GM23248 (cell line): Measurements from ENCODE around the gene GRPEL1. TPM values are rescaled to one million over a fixed set of nuclear protein-coding genes. Genes with fewer than 3 reads are reported as not detected.

Experiments used
- DNase-seq: peaks from one replicate; pipeline ENCODE4 v3.0.0-alpha.2; 2015
- H2AFZ ChIP-seq: fragments of 200-600 bp; sonication (generic); 2 replicates; pipeline ENCODE4 v1.6.1; 2016; ENCODE audit warnings: antibody characterized with exemption
- H3F3A ChIP-seq: fragments of 200-600 bp; sonication (generic); 2 replicates; pipeline ENCODE4 v1.6.1; 2016; ENCODE audit warnings: mild to moderate bottlenecking, antibody characterized with exemption, mixed run types; ENCODE audit not compliant: insufficient read depth
- H3K27ac ChIP-seq: fragments of 200-600 bp; sonication (generic); 2 replicates; pipeline ENCODE4 v1.5.1; 2016; ENCODE audit warnings: mild to moderate bottlenecking
- H3K27me3 ChIP-seq: fragments of 200-600 bp; sonication (generic); replicated peaks from 2 replicates; pipeline ENCODE4 v1.6.1; 2016; ENCODE audit warnings: mild to moderate bottlenecking; ENCODE audit not compliant: insufficient read depth
- H3K36me3 ChIP-seq: fragments of 200-600 bp; sonication (generic); 2 replicates; pipeline ENCODE4 v1.6.1; 2016; ENCODE audit warnings: low read depth, mild to moderate bottlenecking
- H3K4me1 ChIP-seq: fragments of 200-600 bp; sonication (generic); 2 replicates; pipeline ENCODE4 v1.6.1; 2016; ENCODE audit warnings: mild to moderate bottlenecking; ENCODE audit not compliant: insufficient read depth
- H3K4me2 ChIP-seq: fragments of 200-600 bp; sonication (generic); one replicate; pipeline ENCODE4 v1.6.1; 2016; ENCODE audit warnings: mild to moderate bottlenecking; ENCODE audit not compliant: unreplicated experiment
- H3K4me3 ChIP-seq: fragments of 200-600 bp; sonication (generic); 2 replicates; pipeline ENCODE4 v1.5.1; 2016; ENCODE audit warnings: mild to moderate bottlenecking
- H3K79me2 ChIP-seq: fragments of 200-600 bp; sonication (generic); 2 replicates; pipeline ENCODE4 v1.6.1; 2016; ENCODE audit warnings: mild to moderate bottlenecking; ENCODE audit not compliant: insufficient read depth
- H3K9ac ChIP-seq: fragments of 200-600 bp; sonication (generic); 2 replicates; pipeline ENCODE4 v1.6.1; 2016; ENCODE audit warnings: mild to moderate bottlenecking
- H3K9me2 ChIP-seq: fragments of 200-600 bp; sonication (generic); 2 replicates; pipeline ENCODE4 v1.6.1; 2016; ENCODE audit warnings: mixed run types, mild to moderate bottlenecking, moderate library complexity; ENCODE audit not compliant: insufficient read depth
- H3K9me3 ChIP-seq: fragments of 200-600 bp; sonication (generic); one replicate; pipeline ENCODE4 v1.6.1; 2017; ENCODE audit warnings: low read depth
- H4K20me1 ChIP-seq: fragments of 200-600 bp; sonication (generic); 2 replicates; pipeline ENCODE4 v1.6.0; 2016; ENCODE audit not compliant: insufficient read depth
- EZH2 ChIP-seq: fragments of 200-600 bp; sonication (generic); IDR thresholded peaks from 2 replicates; pipeline ENCODE4 v1.6.1; 2018; ENCODE audit warnings: antibody characterized with exemption, mild to moderate bottlenecking; ENCODE audit not compliant: insufficient read depth, poor library complexity, severe bottlenecking
- EZH2phosphoT487 ChIP-seq: fragments of 200-600 bp; sonication (generic); IDR thresholded peaks from 2 replicates; pipeline ENCODE4 v1.6.1; 2018; ENCODE audit warnings: antibody characterized with exemption, moderate library complexity, mild to moderate bottlenecking, low read depth; ENCODE audit not compliant: insufficient read depth
- WGBS, 2 experiments: methylation state at CpG; one replicate each; pipeline ENCODE4 v1.1.6; 2015 to 2017; ENCODE audit warnings: low lambda C conversion rate in 2 of 2, low coverage in 1 of 2; ENCODE audit errors: missing lambda C conversion rate in 2 of 2; 5-methylcytosine and 5-hydroxymethylcytosine counted together
- in situ Hi-C: fragments of 300-500 bp; cut with MboI; formaldehyde crosslinking; loops from 2 replicates; pipeline ENCODE4 v1.15.0; 2020
- polyA plus RNA-seq: library from polyadenylated mRNA; unstranded; fragments of >200 nt; fragmentation: Nextera tagmentation; extraction: Ambion mirVana; gene quantifications from 2 replicates; pipeline ENCODE4 v1.2.1, GENCODE V29; 2016
- total RNA-seq: library from RNA; depleted of rRNA; stranded (reverse); fragments of >200 nt; shearing (Covaris generic); gene quantifications from 2 replicates; pipeline ENCODE4 v1.2.3, GENCODE V29; 2014

The GRPEL1 gene
- total and polyA plus RNA-seq, 2 experiments from 2014 or later: 41.8 to 85.5 TPM

DNA sequence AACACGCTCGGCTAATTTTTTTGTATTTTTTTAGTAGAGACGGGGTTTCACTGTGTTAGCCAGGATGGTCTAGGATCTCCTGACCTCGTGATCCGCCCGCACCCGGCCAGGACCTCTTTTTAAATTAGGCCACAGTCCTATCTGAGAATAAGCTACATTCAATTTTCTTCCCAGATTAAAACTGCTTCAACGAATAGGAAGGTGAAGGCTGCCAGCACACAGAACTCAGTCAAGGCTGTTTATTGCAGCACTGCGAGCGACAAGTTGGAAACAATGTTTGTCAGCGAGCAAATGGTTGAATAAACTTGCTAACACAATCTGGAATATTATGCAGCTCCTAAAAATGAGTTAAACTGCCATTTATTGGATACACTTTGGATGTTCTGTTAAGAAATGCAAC lies 1.9 kb downstream of the GRPEL1 start:
- peaks cover 60% of the 10 kb centered on the region for H3K79me2 ChIP-seq
- in situ Hi-C loops: no loop called here

DNA sequence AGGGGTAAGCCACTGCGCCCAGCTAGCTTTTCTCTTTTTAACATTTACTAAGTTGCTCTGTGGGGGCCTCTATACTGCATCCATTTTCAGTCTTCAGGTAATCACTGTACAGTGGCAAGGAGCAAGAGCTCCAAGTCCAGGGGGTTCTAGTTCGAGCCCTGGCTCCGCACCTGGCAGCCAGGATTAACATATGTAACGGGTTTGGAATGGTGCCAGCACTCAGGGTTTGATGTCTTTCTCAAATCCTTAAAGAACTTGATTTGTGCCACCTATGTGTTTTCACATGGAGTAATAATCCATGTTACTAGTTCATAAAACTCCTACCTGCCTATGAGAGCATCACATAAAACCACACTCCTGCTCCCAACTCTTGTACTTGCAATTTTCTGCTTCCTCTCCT lies 4.5 kb downstream of the GRPEL1 start:
- no peaks in the 10 kb centered on the region; the same call in 1 of the 2 replicates for H4K20me1 ChIP-seq
- H3K79me2 ChIP-seq: peaks cover 78% of the 10 kb centered on the region
- H3K9me3 ChIP-seq: no peaks in the 10 kb centered on the region
- H3K9me2 ChIP-seq: no peaks in the 10 kb centered on the region
- H3K27ac ChIP-seq: no peak overlapping the region
- no peak for DNase-seq
- no peaks in the 10 kb centered on the region for H3K27me3 ChIP-seq
- peaks cover 32% of the 10 kb centered on the region for H3F3A ChIP-seq
- no peak overlapping the region for H3K4me3 ChIP-seq
- H3K9ac ChIP-seq: no peak overlapping the region
- no peak for TF ChIP-seq EZH2
- no peak for TF ChIP-seq EZH2phosphoT487
- H2AFZ ChIP-seq: no peak overlapping the region
- no peak overlapping the region for H3K4me2 ChIP-seq
- H3K4me1 ChIP-seq: peaks cover 10% of the 10 kb centered on the region
- peaks cover 44% of the 10 kb centered on the region for H3K36me3 ChIP-seq
- WGBS, 2 experiments: 76 to 78% methylated on average over 4 of the region's 4 CpGs
- in situ Hi-C loops: no loop called here

More for the DNA sequence above, 1.9 kb downstream of the GRPEL1 start:
- Histone ChIP-seq H3K9ac (peak overlapping the region; percentile 88; the same call in 1 of the 2 replicates), H3K4me3 (peak overlapping the region; percentile 85; the same call in 1 of the 2 replicates), H3K9me3 (no peaks in the 10 kb centered on the region), H2AFZ (no peak overlapping the region), H3F3A (peaks cover 10% of the 10 kb centered on the region; the same call in 1 of the 2 replicates), H3K27me3 (no peaks in the 10 kb centered on the region), H4K20me1 (no peaks in the 10 kb centered on the region; the same call in 1 of the 2 replicates), H3K36me3 (peaks cover 29% of the 10 kb centered on the region), H3K27ac (no peak overlapping the region), H3K4me1 (peaks cover 10% of the 10 kb centered on the region), H3K4me2 (peak overlapping the region; percentile 90), H3K9me2 (no peaks in the 10 kb centered on the region)
- WGBS, 2 experiments: 85 to 88% methylated on average over 11 of the region's 11 CpGs
- no peak for DNase-seq
- TF ChIP-seq EZH2 (no peak), EZH2phosphoT487 (no peak)

DNA sequence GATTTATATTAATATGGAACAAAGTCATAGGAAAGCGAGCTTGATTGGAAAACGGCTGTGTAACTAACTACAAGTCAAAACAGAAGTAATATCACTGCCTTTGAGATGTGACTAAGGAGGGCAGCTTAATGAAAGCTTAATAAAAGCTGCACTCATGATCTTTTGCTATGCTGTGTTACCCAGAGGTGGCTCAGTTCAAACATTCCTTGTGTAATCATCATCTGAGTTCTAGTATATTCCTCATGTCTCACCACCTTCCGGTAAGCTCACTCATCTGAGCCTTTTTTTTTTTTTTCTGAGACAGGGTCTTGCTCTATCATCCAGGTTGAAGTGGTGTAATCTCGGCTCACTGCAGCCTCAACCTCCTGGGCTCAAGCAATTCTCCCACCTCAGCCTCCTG lies 5.0 kb downstream of the GRPEL1 start:
- TF ChIP-seq EZH2phosphoT487: no peak
- no peak for TF ChIP-seq EZH2
- no peak overlapping the region for H3K27ac ChIP-seq
- H3K4me3 ChIP-seq: no peak overlapping the region
- H3K9ac ChIP-seq: no peak overlapping the region
- no peaks in the 10 kb centered on the region for H3K9me2 ChIP-seq
- peaks cover 44% of the 10 kb centered on the region for H3K36me3 ChIP-seq
- DNase-seq: peak; percentile 36
- no peaks in the 10 kb centered on the region for H3K27me3 ChIP-seq
- 96 to 99% methylated on average over 4 of the region's 4 CpGs for WGBS, 2 experiments
- in situ Hi-C loops: no loop called here
- H2AFZ ChIP-seq: no peak overlapping the region
- H3K9me3 ChIP-seq: no peaks in the 10 kb centered on the region
- no peak overlapping the region for H3K4me2 ChIP-seq
- peaks cover 84% of the 10 kb centered on the region for H3K79me2 ChIP-seq
- H4K20me1 ChIP-seq: no peaks in the 10 kb centered on the region; the same call in 1 of the 2 replicates
- H3K4me1 ChIP-seq: peaks cover 10% of the 10 kb centered on the region
- H3F3A ChIP-seq: peaks cover 34% of the 10 kb centered on the region

DNA sequence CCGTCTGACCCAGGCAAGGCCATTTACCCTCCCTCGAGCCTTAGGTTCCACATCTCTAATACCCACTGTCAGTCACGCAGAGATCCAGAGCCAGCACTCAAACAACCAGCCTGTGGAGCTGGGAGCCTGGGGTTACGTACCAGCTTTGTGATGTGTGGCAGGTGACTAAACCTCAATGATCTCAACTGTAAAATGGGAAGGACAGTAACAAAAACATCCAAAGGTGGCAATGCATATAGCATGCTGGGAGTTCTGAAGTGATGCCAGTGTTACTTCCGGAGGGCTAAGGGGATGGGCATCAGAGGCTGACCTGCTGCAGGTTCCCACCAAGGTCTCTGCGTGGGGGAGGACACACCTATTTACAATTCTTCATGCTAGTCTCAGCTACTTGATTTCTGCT lies 6.0 kb downstream of the GRPEL1 start:
- TF ChIP-seq EZH2phosphoT487 (no peak), EZH2 (no peak)
- Histone ChIP-seq H4K20me1 (no peaks in the 10 kb centered on the region; the same call in 1 of the 2 replicates), H3K36me3 (peaks cover 44% of the 10 kb centered on the region), H3K27me3 (no peaks in the 10 kb centered on the region), H3K27ac (no peak overlapping the region), H3K9me3 (no peaks in the 10 kb centered on the region), H2AFZ (no peak overlapping the region), H3K9me2 (no peaks in the 10 kb centered on the region), H3F3A (peaks cover 34% of the 10 kb centered on the region), H3K79me2 (peaks cover 84% of the 10 kb centered on the region), H3K4me1 (peaks cover 9% of the 10 kb centered on the region), H3K4me2 (no peak overlapping the region), H3K4me3 (no peak overlapping the region), H3K9ac (no peak overlapping the region)
- WGBS, 2 experiments: 80 to 91% methylated on average over 6 of the region's 6 CpGs
- DNase-seq: no peak
- in situ Hi-C loops: no loop called here
